ENCODE measurements around the gene PLA2G6. TPM values are rescaled to one million over a fixed set of nuclear protein-coding genes. Genes with fewer than 3 reads are reported as not detected.

Gene PLA2G6
- total RNA-seq, 1 donor: 12.3 TPM

DNA sequence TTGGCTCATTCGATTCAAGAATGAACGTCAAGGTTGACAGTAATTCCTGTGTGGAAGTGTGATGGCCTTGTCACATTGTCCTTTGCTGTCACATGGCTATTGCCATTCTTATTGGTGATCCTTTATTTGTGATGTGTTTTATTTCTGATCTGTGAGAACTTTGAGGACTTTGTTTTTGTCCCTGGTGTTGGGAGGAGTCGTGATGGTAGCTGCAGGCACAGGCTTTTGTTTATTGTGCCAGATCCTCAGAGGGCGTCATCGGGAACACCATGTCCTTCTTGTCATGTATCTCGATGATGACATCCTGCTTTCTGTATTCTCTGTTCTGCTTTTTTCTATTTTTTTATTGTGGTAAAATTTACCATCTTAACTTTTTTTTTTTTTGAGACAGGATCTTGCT is 118.8 kb downstream of the PLA2G6 start:
- H3K4me3 ChIP-seq (ENCODE audit: low read depth, low read length): no peak overlapping the region
- no peak for DNase-seq (ENCODE audit: low read depth)
- TF ChIP-seq, protein P1, sequence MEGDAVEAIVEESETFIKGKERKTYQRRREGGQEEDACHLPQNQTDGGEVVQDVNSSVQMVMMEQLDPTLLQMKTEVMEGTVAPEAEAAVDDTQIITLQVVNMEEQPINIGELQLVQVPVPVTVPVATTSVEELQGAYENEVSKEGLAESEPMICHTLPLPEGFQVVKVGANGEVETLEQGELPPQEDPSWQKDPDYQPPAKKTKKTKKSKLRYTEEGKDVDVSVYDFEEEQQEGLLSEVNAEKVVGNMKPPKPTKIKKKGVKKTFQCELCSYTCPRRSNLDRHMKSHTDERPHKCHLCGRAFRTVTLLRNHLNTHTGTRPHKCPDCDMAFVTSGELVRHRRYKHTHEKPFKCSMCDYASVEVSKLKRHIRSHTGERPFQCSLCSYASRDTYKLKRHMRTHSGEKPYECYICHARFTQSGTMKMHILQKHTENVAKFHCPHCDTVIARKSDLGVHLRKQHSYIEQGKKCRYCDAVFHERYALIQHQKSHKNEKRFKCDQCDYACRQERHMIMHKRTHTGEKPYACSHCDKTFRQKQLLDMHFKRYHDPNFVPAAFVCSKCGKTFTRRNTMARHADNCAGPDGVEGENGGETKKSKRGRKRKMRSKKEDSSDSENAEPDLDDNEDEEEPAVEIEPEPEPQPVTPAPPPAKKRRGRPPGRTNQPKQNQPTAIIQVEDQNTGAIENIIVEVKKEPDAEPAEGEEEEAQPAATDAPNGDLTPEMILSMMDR (IDR thresholded peaks at IDR 0.05; ENCODE audit: insufficient read depth, low read length): no peak

Small RNA genes lying within 50 kb of the gene (small RNA-seq; reads per million reads assigned to genes)
- not detected for gene RN7SL704P

Other genes starting within 250 kb of the PLA2G6 start
- gene C22orf23, start 228.2 kb downstream of the PLA2G6 start, total RNA-seq (ENCODE audit: low replicate concordance): 0.54 TPM in 1 of 2 replicates, not detected in the other
- gene POLR2F, start 228.1 kb downstream of the PLA2G6 start, total RNA-seq (ENCODE audit: low replicate concordance): 18.3 and 112 TPM in 2 replicates
- gene SOX10, start 197.3 kb downstream of the PLA2G6 start, total RNA-seq (ENCODE audit: low replicate concordance): not detected in 2 replicates
- gene PICK1, start 124.4 kb downstream of the PLA2G6 start, total RNA-seq (ENCODE audit: low replicate concordance): 6.5 and 14.5 TPM in 2 replicates
- 0.18 and 1.6 TPM in 2 replicates for gene SLC16A8, start 97.6 kb downstream of the PLA2G6 start, total RNA-seq (ENCODE audit: low replicate concordance)
- 3.2 and 6.0 TPM in 2 replicates for gene BAIAP2L2, start 71.1 kb downstream of the PLA2G6 start, total RNA-seq (ENCODE audit: low replicate concordance)
- 21.8 and 33.7 TPM in 2 replicates for gene MAFF, start 20.2 kb upstream of the PLA2G6 start, total RNA-seq (ENCODE audit: low replicate concordance)
- gene TMEM184B, start 91.2 kb upstream of the PLA2G6 start, total RNA-seq (ENCODE audit: low replicate concordance): 20.2 and 46.0 TPM in 2 replicates
- gene CSNK1E, start 135.6 kb upstream of the PLA2G6 start, total RNA-seq (ENCODE audit: low replicate concordance): 31.5 and 94.7 TPM in 2 replicates